ENCODE results near the gene DBR1. TPM values are rescaled to one million over a fixed set of nuclear protein-coding genes. Genes with fewer than 3 reads are reported as not detected.

The DBR1 gene
- total and polyA plus RNA-seq, 2 of the 13 experiments (the other 11 are each of a cell fraction or from before 2014, with no cell fraction given), result 6.4 to 16.7 TPM

DNA sequence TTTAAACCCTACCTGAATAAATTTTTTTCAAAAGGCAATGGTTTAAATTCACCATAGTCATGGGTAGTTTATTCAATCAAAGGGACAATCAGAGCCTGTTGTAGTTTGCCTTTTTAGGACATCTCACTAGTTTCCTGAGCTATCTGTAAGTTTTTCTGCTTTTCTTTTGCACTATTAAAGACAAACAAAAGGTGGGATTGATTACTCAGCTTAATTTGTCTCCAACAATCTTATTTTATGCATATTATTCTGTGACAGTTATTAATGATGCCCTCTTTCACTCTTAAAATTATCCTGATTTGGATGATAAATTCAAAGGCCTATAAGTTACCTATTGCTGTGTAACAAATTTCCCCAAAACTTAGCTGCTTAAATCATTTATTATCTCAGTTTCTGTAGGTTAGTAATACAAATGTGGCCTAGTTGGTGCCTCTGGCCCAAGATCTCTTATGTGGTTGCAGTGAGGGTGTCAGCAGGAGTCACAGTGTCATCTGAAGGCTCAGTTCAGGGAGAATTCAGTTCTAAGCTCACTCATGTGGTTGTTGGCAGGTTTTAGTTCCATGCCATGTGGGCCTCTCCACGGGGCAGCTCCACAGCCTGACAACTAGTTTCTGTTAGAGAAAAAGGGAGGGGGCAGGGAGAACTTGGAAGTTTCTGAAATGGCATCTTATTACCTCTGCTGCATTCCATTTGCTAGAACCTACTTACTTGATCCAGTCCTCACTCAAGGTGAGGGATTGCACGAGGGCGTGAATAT is 28.4 kb upstream of the DBR1 start (continued):
- TF ChIP-seq, protein P1, sequence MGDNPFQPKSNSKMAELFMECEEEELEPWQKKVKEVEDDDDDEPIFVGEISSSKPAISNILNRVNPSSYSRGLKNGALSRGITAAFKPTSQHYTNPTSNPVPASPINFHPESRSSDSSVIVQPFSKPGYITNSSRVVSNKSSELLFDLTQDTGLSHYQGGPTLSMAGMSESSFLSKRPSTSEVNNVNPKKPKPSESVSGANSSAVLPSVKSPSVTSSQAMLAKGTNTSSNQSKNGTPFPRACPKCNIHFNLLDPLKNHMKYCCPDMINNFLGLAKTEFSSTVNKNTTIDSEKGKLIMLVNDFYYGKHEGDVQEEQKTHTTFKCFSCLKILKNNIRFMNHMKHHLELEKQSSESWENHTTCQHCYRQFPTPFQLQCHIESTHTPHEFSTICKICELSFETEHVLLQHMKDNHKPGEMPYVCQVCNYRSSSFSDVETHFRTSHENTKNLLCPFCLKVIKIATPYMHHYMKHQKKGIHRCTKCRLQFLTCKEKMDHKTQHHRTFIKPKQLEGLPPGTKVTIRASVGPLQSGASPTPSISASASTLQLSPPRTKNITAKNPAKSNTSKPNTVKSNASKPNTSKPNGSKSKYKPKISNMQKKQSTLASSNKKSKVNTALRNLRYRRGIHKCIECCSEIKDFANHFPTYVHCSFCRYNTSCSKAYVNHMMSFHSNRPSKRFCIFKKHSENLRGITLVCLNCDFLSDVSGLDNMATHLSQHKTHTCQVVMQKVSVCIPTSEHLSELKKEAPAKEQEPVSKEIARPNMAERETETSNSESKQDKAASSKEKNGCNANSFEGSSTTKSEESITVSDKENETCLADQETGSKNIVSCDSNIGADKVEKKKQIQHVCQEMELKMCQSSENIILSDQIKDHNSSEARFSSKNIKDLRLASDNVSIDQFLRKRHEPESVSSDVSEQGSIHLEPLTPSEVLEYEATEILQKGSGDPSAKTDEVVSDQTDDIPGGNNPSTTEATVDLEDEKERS (CRISPR knock-in tag; IDR thresholded peaks at IDR 0.05), result no peak
- no peak for TF ChIP-seq NR2F6 (IDR thresholded peaks at IDR 0.05)
- TF ChIP-seq NR2F6 (CRISPR knock-in tag; IDR thresholded peaks at IDR 0.05), result no peak
- TF ChIP-seq BRD4 (CRISPR knock-in tag; IDR thresholded peaks at IDR 0.05), result no peak

DNA sequence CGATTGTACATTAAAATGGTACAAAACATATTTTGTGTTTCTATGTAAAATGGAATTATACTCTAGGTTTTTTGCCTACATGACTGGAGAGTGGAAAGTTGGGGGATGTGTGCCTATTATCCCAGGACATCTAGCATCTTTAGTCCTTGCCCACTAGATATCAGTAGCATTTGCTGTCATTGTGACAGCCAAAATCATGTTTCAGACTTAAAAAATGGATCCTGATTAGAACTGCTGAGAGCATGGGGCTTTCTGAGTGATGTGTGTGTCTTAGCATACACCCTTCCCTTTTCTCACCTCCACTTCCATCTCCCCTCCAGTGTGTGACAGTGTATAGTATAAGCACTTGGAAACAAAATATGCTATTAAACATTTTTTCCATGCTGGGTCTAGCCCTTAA is 25.7 kb upstream of the DBR1 start:
- 0 out of 2 replicates have a peak, but pooled peaks cover 8% of the 10 kb centered on the region for H3K4me1 ChIP-seq (ENCODE audit: insufficient read depth, low read length)
- peaks cover 91% of the 10 kb centered on the region for H3K79me2 ChIP-seq (ENCODE audit: insufficient read depth, low read length)
- H3K36me3 ChIP-seq (replicated peaks in 1 of 2; ENCODE audit: control insufficient read depth in 1 of 2, insufficient read depth in 2 of 2, low read length in 2 of 2), result peaks cover 0 to 3% of the 10 kb centered on the region in 2 experiments; a peak in 2 of 5 replicates
- POLR2A ChIA-PET, result no interaction called here
- CTCF ChIA-PET (ENCODE audit: low intra/inter-chr PET ratio, low total read pairs), result no interaction called here
- H3K9me3 ChIP-seq (ENCODE audit: low read length), result no peaks in the 10 kb centered on the region
- BruUV-seq (replicated peaks), result no TSS peak
- 61% methylated on average over 1 of the region's 1 CpG for WGBS (ENCODE audit: low lambda C conversion rate)
- no peak for FAIRE-seq
- in situ Hi-C loops (cut with HindIII; ENCODE audit: extremely low pct_ligation_motif_present, low pct_unique_long_range_greater_than_20kb) (no loop called here), intact Hi-C loops (cut with micrococcal nuclease; ENCODE audit: unreplicated experiment) (no loop called here)
- ATAC-seq, result no peak
- peaks cover 26% of the 10 kb centered on the region for H4K20me1 ChIP-seq (ENCODE audit: insufficient read depth, low read length)
- no peak overlapping the region for H3K27ac ChIP-seq (ENCODE audit: extremely low read length, insufficient read depth, low read length)
- no peak overlapping the region for H3K4me3 ChIP-seq (replicated peaks in 1 of 3; ENCODE audit: insufficient read depth in 1 of 3, low read depth in 2 of 3, low read length in 3 of 3)
- no peaks in the 10 kb centered on the region for H3K27me3 ChIP-seq (ENCODE audit: control insufficient read depth in 1 of 2, insufficient read depth in 2 of 2, low read length in 2 of 2)
- TF ChIP-seq BRCA1 (CRISPR knock-in tag; IDR thresholded peaks at IDR 0.05) (no peak), HMG20B (CRISPR knock-in tag; conservative IDR thresholded peaks at IDR 0.05) (no peak), ZFP62 (CRISPR knock-in tag; IDR thresholded peaks at IDR 0.05) (no peak)
- TF ChIP-seq, protein P2, sequence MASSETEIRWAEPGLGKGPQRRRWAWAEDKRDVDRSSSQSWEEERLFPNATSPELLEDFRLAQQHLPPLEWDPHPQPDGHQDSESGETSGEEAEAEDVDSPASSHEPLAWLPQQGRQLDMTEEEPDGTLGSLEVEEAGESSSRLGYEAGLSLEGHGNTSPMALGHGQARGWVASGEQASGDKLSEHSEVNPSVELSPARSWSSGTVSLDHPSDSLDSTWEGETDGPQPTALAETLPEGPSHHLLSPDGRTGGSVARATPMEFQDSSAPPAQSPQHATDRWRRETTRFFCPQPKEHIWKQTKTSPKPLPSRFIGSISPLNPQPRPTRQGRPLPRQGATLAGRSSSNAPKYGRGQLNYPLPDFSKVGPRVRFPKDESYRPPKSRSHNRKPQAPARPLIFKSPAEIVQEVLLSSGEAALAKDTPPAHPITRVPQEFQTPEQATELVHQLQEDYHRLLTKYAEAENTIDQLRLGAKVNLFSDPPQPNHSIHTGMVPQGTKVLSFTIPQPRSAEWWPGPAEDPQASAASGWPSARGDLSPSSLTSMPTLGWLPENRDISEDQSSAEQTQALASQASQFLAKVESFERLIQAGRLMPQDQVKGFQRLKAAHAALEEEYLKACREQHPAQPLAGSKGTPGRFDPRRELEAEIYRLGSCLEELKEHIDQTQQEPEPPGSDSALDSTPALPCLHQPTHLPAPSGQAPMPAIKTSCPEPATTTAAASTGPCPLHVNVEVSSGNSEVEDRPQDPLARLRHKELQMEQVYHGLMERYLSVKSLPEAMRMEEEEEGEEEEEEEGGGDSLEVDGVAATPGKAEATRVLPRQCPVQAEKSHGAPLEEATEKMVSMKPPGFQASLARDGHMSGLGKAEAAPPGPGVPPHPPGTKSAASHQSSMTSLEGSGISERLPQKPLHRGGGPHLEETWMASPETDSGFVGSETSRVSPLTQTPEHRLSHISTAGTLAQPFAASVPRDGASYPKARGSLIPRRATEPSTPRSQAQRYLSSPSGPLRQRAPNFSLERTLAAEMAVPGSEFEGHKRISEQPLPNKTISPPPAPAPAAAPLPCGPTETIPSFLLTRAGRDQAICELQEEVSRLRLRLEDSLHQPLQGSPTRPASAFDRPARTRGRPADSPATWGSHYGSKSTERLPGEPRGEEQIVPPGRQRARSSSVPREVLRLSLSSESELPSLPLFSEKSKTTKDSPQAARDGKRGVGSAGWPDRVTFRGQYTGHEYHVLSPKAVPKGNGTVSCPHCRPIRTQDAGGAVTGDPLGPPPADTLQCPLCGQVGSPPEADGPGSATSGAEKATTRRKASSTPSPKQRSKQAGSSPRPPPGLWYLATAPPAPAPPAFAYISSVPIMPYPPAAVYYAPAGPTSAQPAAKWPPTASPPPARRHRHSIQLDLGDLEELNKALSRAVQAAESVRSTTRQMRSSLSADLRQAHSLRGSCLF (CRISPR knock-in tag; IDR thresholded peaks at IDR 0.05; ENCODE audit: borderline replicate concordance), result no peak
- H3K4me2 ChIP-seq (ENCODE audit: low read depth, low read length), result no peak overlapping the region
- H2AFZ ChIP-seq (ENCODE audit: low read length), result no peak overlapping the region
- DNase-seq (ENCODE audit: low spot score), result no peak
- H3K9ac ChIP-seq (ENCODE audit: insufficient read depth, low read depth, low read length), result no peak overlapping the region
